ENCODE results near the gene CALCR. TPM values are rescaled to one million over a fixed set of nuclear protein-coding genes. Genes with fewer than 3 reads are reported as not detected.

The CALCR gene
- total RNA-seq, 1 donor from 2014 or later = not detected

DNA sequence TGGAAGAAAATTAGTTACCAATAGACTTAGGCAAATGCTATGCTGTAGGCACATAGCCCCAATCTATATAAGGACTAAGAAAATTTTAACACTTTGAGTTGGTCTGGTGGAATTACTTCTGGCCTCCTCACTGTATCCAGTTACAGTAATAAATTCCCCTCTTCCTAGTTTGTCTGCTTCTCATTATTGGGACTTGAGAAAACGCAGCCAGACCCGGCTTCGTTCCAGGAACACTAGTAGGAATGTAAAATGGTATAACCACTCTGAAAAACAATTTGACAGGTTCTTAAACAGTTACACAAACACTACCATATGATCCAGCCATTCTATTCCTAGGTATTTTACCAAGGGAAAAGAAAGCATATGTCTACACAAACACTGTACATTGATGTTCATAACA lies 192.2 kb downstream of the CALCR start:
- no peaks in the 10 kb centered on the region for H3K27me3 ChIP-seq
- H3K4me1 ChIP-seq = no peaks in the 10 kb centered on the region
- no peak overlapping the region for H3K4me3 ChIP-seq
- TF ChIP-seq, protein P1, sequence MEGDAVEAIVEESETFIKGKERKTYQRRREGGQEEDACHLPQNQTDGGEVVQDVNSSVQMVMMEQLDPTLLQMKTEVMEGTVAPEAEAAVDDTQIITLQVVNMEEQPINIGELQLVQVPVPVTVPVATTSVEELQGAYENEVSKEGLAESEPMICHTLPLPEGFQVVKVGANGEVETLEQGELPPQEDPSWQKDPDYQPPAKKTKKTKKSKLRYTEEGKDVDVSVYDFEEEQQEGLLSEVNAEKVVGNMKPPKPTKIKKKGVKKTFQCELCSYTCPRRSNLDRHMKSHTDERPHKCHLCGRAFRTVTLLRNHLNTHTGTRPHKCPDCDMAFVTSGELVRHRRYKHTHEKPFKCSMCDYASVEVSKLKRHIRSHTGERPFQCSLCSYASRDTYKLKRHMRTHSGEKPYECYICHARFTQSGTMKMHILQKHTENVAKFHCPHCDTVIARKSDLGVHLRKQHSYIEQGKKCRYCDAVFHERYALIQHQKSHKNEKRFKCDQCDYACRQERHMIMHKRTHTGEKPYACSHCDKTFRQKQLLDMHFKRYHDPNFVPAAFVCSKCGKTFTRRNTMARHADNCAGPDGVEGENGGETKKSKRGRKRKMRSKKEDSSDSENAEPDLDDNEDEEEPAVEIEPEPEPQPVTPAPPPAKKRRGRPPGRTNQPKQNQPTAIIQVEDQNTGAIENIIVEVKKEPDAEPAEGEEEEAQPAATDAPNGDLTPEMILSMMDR (IDR thresholded peaks at IDR 0.05) = no peak
- H3K27ac ChIP-seq = no peak overlapping the region
- intact Hi-C loops (cut with DNase I) = no loop called here
- no peaks in the 10 kb centered on the region for H3K36me3 ChIP-seq
- ATAC-seq (no peak), DNase-seq (no peak)
- no peaks in the 10 kb centered on the region for H3K9me3 ChIP-seq

DNA sequence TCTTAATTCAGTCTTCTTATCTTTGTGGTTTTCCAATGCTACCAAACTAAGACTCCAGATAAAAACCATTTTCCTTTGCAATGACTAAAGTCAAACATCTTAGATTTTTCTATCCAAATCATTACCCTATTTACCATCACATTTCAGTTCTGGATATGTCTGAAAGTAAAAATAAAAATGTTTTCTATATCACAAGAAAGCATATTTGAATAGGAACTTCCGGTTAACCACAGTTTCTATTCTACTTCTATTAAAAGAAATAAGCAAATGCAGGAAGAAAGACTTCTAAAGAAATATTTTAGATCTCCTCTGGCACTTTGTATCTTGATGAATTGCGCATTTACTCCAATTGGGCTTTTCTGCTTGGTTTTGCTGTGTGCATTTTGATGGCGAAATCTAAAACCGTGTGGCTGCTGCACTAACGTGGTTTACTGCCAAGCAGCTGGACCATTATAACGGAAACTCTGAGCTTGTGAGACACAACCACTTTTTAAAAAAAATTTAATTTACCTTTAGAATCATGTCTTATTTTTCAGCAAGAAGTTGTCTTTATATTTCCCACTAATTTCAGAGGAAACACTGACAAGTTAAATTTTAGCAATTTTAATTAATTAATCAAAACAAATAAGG lies 196.3 kb downstream of the CALCR start:
- H3K9me3 ChIP-seq = no peaks in the 10 kb centered on the region
- H3K27me3 ChIP-seq = no peaks in the 10 kb centered on the region
- no peak for DNase-seq
- TF ChIP-seq, protein P1 (IDR thresholded peaks at IDR 0.05) = no peak
- intact Hi-C loops (cut with DNase I) = no loop called here
- H3K36me3 ChIP-seq = no peaks in the 10 kb centered on the region
- no peak for ATAC-seq
- H3K4me1 ChIP-seq = no peaks in the 10 kb centered on the region
- H3K27ac ChIP-seq = no peak overlapping the region
- no peak overlapping the region for H3K4me3 ChIP-seq

DNA sequence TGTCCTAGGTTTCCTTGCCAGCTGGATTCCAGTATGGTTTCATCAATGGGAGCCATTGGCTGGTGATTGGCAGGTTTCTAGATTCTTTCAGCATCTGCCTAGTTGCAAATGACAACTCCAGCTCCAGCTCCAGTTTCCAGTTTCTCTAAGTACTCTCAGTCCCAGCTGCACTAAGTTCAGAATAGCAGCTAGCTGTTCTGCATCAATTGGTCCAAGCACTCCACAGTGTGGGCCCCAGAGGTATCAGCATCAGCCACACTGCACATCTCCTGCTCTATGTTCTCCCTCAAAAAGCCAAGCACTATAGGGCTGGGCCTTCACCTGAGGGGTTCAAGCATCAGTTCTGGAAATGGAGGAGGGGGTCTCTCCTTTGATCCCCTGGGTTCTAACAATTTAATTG lies 198.9 kb downstream of the CALCR start:
- intact Hi-C loops (cut with DNase I) = no loop called here
- H3K4me3 ChIP-seq = no peak overlapping the region
- no peaks in the 10 kb centered on the region for H3K9me3 ChIP-seq
- DNase-seq = no peak
- no peak overlapping the region for H3K27ac ChIP-seq
- no peaks in the 10 kb centered on the region for H3K4me1 ChIP-seq
- H3K36me3 ChIP-seq = no peaks in the 10 kb centered on the region
- TF ChIP-seq, protein P1 (IDR thresholded peaks at IDR 0.05) = no peak
- H3K27me3 ChIP-seq = no peaks in the 10 kb centered on the region
- ATAC-seq = no peak

Small RNA genes within 50 kb of the gene (microRNA-seq; reads per million reads assigned to microRNA genes)
- gene MIR489 (ENCODE audit: borderline microRNAs expressed) (11.7 reads per million, percentile 39 among the genes with 10 or more reads in this experiment), gene MIR653 (ENCODE audit: borderline microRNAs expressed) (8.3 reads per million, percentile 35 among the genes with 10 or more reads in this experiment)

Data from upper lobe of right lung (tissue), 1 donor.